Thoracic aorta (tissue), 2 donors: ENCODE results near the gene NCOA3. TPM values are rescaled to one million over a fixed set of nuclear protein-coding genes. Genes with fewer than 3 reads are reported as not detected.

Experiments used
- ATAC-seq: fragments of 150-250 bp; one replicate; pipeline ENCODE4 v1.8.0; 2017; ENCODE audit warnings: low read depth; ENCODE audit not compliant: insufficient number of reproducible peaks, low FRiP score
- DNase-seq: peaks from one replicate; pipeline ENCODE4 v3.0.0-alpha.2; 2020; ENCODE audit warnings: low spot score
- H3K27ac ChIP-seq, 2 donors: fragments of 200-600 bp; sonication (generic); 1 replicate in 1 of 2; 2 replicates in 1 of 2; pipeline ENCODE4 v1.5.1; 2016; ENCODE audit warnings: mild to moderate bottlenecking in 2 of 2, moderate library complexity in 2 of 2
- H3K27me3 ChIP-seq: fragments of 200-600 bp; sonication (generic); replicated peaks from 2 replicates; pipeline ENCODE4 v1.6.0; 2016; ENCODE audit warnings: mild to moderate bottlenecking; ENCODE audit not compliant: insufficient read depth
- H3K36me3 ChIP-seq: fragments of 200-600 bp; sonication (generic); one replicate; pipeline ENCODE4 v1.5.1; 2016
- H3K4me1 ChIP-seq, 2 donors: fragments of 200-600 bp; sonication (generic); 1 replicate in 1 of 2; 2 replicates in 1 of 2; pipeline versions ENCODE4 v1.5.1 to v1.6.0; 2016; ENCODE audit warnings: low read depth in 2 of 2, mild to moderate bottlenecking in 1 of 2; ENCODE audit not compliant: control insufficient read depth in 1 of 2
- H3K4me3 ChIP-seq: fragments of 200-600 bp; sonication (generic); 2 replicates; pipeline ENCODE4 v1.5.1; 2016; ENCODE audit warnings: mild to moderate bottlenecking
- H3K9me3 ChIP-seq: fragments of 200-600 bp; sonication (generic); 2 replicates; pipeline ENCODE4 v1.5.1; 2016
- total RNA-seq, 2 donors: library from RNA; depleted of rRNA; stranded (reverse); fragments of >200 nt; gene quantifications; one replicate each; pipeline versions ENCODE4 v1.1.0 to v1.2.3, GENCODE V29; 2016
- TF ChIP-seq, protein P1 (sequence below): fragments of 200-600 bp; sonication (generic); IDR thresholded peaks from one replicate; pipeline ENCODE4 v1.5.1; 2019; ENCODE audit warnings: antibody characterized with exemption

NCOA3 gene
- total RNA-seq, 2 donors from 2014 or later, result 44.3 to 68.1 TPM

DNA sequence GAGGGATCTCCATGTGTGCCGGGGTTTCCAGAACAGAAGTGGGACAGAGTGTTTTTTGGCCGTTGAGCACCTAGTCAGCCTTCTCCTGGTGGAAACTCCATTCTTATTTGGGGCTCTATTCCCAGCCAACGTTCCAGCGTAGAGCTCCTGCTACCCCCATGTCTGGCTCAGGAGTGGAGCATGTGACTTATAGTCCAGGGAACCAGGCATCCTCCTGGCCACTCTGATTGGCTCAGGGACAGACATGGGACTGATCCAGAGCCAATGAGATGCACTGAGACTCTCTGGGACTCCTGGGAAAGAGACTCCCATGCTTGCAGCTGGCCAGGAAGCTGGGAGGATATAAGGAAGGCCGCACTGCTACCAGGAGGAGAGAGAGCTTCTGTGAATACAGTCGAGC is 196.5 kb downstream of the NCOA3 start:
- H3K4me1 ChIP-seq, result no peaks in the 10 kb centered on the region
- no peaks in the 10 kb centered on the region for H3K9me3 ChIP-seq
- ATAC-seq (no peak), DNase-seq (no peak)
- H3K4me3 ChIP-seq, result no peak overlapping the region
- no peaks in the 10 kb centered on the region for H3K27me3 ChIP-seq
- H3K27ac ChIP-seq, result no peak overlapping the region
- H3K36me3 ChIP-seq, result no peaks in the 10 kb centered on the region
- TF ChIP-seq, protein P1, sequence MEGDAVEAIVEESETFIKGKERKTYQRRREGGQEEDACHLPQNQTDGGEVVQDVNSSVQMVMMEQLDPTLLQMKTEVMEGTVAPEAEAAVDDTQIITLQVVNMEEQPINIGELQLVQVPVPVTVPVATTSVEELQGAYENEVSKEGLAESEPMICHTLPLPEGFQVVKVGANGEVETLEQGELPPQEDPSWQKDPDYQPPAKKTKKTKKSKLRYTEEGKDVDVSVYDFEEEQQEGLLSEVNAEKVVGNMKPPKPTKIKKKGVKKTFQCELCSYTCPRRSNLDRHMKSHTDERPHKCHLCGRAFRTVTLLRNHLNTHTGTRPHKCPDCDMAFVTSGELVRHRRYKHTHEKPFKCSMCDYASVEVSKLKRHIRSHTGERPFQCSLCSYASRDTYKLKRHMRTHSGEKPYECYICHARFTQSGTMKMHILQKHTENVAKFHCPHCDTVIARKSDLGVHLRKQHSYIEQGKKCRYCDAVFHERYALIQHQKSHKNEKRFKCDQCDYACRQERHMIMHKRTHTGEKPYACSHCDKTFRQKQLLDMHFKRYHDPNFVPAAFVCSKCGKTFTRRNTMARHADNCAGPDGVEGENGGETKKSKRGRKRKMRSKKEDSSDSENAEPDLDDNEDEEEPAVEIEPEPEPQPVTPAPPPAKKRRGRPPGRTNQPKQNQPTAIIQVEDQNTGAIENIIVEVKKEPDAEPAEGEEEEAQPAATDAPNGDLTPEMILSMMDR, result no peak

DNA sequence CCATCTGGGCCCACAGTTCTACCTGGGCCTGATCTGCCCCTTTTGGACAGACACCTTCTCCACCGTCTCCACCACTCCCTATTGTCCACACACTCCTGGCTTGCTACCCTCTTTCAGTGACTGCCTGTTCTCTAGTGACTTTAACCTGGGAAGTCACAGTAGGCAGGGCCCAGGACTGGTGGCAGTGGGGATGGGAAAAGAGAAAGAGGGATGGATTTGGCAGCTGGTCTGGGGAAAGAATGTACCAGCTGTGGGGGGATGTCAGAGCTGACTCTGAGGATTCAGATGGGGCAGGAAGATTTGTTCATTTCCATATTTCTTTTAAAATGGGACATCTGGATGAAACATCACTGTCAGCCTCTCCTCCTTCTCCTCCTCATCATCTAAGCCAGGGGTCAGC is 198.1 kb downstream of the NCOA3 start:
- no peak for DNase-seq
- H3K9me3 ChIP-seq, result no peaks in the 10 kb centered on the region

DNA sequence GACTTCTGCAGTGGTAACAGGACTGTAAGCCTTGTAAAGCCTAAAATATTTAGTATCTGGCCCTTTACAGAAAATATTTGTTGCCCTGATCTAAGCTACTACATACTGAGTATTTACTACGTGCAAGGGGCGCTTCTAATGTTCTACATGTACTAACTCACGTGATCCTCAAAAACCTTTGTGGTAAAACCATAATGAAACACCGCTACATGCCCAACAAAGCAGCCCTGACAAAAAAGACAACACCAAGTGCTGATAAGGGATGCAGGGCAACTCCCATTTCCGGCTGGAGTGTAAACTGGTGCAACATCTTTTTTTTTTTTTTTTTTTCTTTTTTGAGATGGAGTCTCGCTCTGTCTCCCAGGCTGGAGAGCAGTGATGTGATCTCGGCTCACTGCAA is 198.6 kb downstream of the NCOA3 start:
- DNase-seq, result no peak
- H3K9me3 ChIP-seq, result no peaks in the 10 kb centered on the region
- H3K4me1 ChIP-seq, result peaks cover 0 to 6% of the 10 kb centered on the region in 2 donors
- no peaks in the 10 kb centered on the region for H3K27me3 ChIP-seq
- H3K27ac ChIP-seq, result no peak overlapping the region
- H3K36me3 ChIP-seq, result no peaks in the 10 kb centered on the region
- no peak for ATAC-seq
- TF ChIP-seq, protein P1, result no peak
- H3K4me3 ChIP-seq, result no peak overlapping the region

More for the DNA sequence above, 198.1 kb downstream of the NCOA3 start:
- no peak for ATAC-seq
- H3K4me1 ChIP-seq, result peaks cover 0 to under 1% of the 10 kb centered on the region in 2 donors
- H3K4me3 ChIP-seq, result no peak overlapping the region
- no peaks in the 10 kb centered on the region for H3K36me3 ChIP-seq
- TF ChIP-seq, protein P1, result no peak
- H3K27ac ChIP-seq, result no peak overlapping the region
- H3K27me3 ChIP-seq, result no peaks in the 10 kb centered on the region

DNA sequence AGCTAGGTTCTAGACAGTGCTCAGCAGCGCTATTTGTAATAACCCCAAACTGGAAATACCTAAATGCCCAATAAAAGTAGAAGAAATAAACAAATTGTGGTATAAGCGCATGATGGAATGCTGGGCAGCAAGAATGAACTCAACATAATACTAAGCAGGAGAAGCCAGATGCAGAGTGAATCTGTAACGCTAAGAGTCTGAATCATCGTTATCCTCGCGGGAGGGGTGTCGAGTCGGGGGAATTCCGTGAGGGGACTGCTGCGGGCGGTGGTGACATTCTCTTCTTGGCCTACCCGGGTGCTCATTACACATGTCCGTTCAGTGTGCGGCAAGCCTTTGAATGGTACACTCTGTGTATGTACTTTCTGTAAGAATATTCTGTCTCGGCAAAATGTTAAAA is 199.9 kb downstream of the NCOA3 start:
- Histone ChIP-seq H3K27me3 (no peaks in the 10 kb centered on the region), H3K4me3 (no peak overlapping the region), H3K9me3 (no peaks in the 10 kb centered on the region), H3K4me1 (peaks cover 0 to 11% of the 10 kb centered on the region in 2 donors), H3K36me3 (no peaks in the 10 kb centered on the region), H3K27ac (no peak overlapping the region)
- TF ChIP-seq, protein P1, result no peak
- DNase-seq, result no peak
- no peak for ATAC-seq

DNA sequence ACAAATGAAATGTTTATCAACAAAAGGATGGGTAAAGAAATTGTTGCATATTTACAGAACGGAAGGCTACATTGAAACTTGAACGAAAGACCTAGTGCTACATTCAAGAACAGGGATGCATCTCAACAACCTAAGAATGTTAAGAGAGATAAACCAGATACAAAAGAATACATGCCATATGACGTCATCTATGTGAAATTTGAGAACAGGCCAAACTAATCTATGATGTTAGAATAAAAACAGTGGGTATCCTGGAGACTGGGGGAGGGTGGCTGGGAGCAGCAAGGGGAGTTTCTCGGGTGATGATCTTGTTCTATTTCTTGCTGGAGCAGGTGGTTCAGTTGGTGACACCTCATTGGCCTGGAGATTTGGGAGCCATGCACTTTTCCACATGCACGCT is 202.1 kb downstream of the NCOA3 start:
- DNase-seq (no peak), ATAC-seq (no peak)
- Histone ChIP-seq H3K27ac (no peak overlapping the region), H3K27me3 (no peaks in the 10 kb centered on the region), H3K4me1 (peaks cover 0 to 11% of the 10 kb centered on the region in 2 donors), H3K4me3 (no peak overlapping the region), H3K36me3 (no peaks in the 10 kb centered on the region), H3K9me3 (no peaks in the 10 kb centered on the region)
- TF ChIP-seq, protein P1, result no peak
